HG03521 (cell line): Measurements from ENCODE around the gene UBE2L5.
A peak's percentile ranks its signal among the peaks of the same experiment; 100 is the strongest.
"Not testable (repeated sequence)": the region's sequence is repeated elsewhere in the genome, so short reads cannot be mapped to it uniquely, and the experiment has no call there.

Experiments used
- ATAC-seq: cut with Tn5 transposase; IDR thresholded peaks from one replicate; pipeline ENCODE4 v1.9.1; 2021; ENCODE audit warnings: mild to moderate bottlenecking, moderate library complexity; ENCODE audit not compliant: unreplicated experiment

Gene UBE2L5

DNA sequence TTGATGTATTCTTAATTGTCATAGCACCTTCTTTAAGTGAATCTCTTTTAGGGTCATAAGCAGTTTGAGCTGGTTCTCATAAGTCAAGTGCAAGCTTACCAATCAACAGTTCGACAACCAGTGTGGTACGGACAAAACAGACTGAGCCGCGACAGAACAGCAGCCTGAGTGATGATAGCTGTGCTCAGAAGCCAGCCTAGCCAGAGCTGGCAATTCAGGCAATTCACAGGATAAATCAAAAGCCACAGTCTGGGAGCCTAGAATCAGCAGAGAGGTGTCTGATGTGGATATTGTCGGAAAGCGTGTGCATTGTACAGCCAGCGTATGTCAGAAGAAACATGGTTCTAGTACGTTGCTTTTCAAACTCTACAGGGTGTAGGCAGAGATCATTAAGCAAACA, 14.9 kb downstream of the UBE2L5 start:
- ATAC-seq = no peak

GRCh38 chr13:30438286-30438685, 16.0 kb downstream of the UBE2L5 start:
- ATAC-seq = no peak

- no peak for ATAC-seq
Measured at GRCh38 chr13:30440910-30441703, 18.8 kb downstream of the UBE2L5 start.

DNA sequence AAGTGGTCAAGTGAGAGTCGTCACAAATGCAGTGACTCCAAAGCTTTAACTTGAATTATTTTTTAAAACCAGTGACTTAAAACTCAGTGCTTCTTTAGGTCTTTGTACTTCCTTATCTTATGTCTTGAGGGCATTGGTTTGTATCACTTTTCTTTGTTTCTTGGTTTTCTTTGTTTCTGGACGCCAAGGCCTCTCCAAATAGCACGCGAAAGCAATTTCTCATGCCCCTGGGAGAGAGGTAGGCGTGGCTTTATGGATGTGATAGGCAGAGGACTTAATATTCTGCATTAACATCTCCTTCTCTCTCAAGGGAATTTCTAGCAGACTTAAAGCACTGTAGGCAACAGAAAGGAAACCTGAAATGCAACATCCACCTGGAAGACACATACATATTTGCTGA, 20.6 kb downstream of the UBE2L5 start:
- ATAC-seq = no peak

DNA sequence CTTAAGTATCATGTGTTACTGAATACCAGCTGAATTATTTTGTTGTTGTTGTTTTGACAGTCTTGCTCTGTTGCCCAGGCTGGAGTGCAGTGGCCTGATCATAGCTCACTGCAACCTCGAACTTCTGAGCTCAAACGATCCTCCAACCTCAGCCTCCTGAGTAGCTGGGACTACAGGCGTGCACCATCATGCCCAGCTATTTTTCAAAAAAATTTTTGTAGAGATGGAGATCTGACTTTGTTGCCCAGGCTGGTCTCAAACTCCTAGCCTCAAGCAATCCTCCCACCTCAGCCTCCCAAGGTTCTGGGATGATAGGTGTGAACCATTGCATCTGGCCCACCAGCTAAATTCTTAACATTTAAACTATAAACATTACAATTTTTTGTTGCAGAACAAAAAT, 21.2 kb downstream of the UBE2L5 start:
- ATAC-seq = not testable (repeated sequence)

DNA sequence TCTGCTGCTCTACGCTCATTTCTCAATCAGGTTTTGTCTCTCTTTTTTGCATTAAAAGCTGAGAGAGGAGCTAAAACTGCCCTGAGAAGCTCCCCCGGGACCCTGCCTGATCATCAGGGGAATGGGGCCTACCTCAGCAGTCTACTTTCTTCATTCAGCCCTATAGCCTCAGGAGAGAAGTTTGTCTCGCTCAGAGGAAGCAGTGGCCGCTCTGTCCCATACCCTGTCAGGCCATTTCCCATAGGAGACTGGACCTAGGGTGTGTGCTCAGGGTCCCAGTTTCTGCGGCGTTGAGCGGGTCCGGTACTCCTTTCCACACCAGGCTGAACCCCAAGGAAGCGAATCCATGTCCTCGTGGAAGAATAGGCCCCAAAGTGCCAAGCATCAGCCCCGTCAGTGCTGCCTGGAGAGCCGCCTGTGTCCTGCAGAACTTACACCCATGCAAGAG, 21.7 kb downstream of the UBE2L5 start:
- peak; percentile 40 for ATAC-seq

- ATAC-seq = no peak
Measured at GRCh38 chr13:30446126-30446500, 23.8 kb downstream of the UBE2L5 start.

- no peak for ATAC-seq
Measured at GRCh38 chr13:30448441-30448840, 26.1 kb downstream of the UBE2L5 start.

DNA sequence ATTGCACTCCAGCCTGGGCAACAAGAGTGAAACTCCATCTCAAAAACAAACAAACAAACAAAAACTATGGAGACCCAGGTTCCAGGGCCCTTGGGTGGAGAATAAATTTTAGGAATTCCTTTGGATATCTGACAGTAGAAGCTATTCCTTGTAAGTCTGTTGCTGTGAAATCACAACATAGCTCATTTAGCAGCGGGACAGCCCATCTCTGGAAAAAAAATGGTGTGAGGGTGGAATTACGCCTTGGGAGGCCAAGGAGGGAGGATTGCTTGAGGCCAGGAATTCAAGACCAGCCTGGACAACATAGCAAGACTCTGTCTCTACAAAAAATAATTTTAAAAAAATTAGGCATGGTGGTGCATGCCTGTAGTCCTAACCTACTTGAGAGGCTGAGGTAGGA, 27.8 kb downstream of the UBE2L5 start:
- ATAC-seq = no peak

GRCh38 chr13:30451476-30451875, 29.2 kb downstream of the UBE2L5 start:
- not testable (repeated sequence) for ATAC-seq

DNA sequence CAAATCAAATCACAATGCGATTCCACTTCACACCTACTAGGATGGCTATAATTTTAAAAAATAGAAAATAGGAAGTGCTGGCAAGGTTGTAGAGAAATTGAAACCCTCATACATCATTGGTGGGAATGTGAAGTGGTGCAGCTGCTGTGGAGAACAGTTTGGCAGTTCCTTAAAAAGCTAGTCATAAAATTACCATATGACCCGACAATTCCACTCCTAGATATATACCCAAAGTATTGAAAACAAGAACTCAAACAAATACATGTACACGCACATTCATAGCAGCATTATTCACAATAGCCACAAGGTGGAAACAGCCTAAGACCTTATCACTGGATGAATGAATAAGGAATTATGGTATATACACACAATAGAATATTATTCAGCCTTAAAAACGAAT, 31.4 kb downstream of the UBE2L5 start:
- ATAC-seq = no peak

GRCh38 chr13:30454991-30455390, 32.7 kb downstream of the UBE2L5 start:
- no peak for ATAC-seq

DNA sequence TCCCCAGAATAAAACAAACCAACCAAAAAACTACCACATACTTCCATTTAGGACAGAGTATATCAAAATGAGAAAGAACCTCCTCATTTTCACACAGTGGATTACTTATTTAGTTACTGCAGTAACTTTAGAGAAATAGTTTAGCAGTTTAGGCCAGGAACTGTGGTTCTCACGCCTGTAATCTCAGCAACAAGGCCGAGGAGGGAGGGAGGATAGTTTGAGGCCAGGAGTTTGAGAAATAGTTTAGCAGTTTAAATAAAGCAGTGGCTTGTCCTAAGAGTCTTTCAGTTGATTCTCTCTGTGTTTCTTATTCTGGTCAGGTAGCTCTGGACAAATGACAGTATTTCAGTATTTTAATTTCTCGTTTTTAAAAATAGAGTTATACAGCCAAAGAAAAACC, 34.0 kb downstream of the UBE2L5 start:
- ATAC-seq = no peak

DNA sequence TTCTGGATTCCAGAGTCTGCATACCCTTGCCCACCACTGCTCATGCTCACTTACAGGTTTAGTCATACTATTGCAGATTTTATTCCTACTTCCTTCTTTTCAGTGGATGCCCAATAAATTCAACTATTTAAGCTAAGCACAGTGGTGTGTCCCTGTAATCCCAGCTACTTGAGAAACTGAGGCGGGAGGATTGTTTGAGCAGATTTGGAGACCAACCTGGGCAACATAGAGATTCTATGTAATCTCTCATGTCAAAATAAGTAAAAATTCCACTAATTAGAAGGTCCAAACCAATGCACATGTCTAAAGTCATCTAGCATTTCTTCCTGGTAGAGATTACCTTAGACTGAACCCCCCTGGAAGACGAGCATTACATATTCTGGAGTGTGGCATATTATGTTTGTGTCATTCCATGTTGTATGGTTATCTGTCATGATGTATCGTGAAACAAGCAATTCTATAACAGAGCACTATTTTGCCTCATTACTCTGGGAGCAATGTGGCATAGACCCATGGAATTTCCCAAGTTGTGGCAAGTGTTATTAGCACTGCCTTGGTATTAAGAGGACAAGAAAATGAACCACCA, 35.1 kb downstream of the UBE2L5 start:
- no peak for ATAC-seq

- ATAC-seq = not testable (repeated sequence)
Measured at GRCh38 chr13:30461279-30462066, 39.2 kb downstream of the UBE2L5 start.

- ATAC-seq = peak; percentile 28
Measured at GRCh38 chr13:30463787-30464495, 41.6 kb downstream of the UBE2L5 start.

GRCh38 chr13:30464496-30465342, 42.4 kb downstream of the UBE2L5 start:
- peak; percentile 30 for ATAC-seq

- ATAC-seq = no peak
Measured at GRCh38 chr13:30465343-30465592, 43.0 kb downstream of the UBE2L5 start.

- peak; percentile 76 for ATAC-seq
Measured at GRCh38 chr13:30465593-30466357, 43.5 kb downstream of the UBE2L5 start, which contains the start of gene HMGB1. Gene HMGB1, minus strand, starts transcription at chr13:30465936. Its CDS starts 2,256 bp downstream, at chr13:30463680.

DNA sequence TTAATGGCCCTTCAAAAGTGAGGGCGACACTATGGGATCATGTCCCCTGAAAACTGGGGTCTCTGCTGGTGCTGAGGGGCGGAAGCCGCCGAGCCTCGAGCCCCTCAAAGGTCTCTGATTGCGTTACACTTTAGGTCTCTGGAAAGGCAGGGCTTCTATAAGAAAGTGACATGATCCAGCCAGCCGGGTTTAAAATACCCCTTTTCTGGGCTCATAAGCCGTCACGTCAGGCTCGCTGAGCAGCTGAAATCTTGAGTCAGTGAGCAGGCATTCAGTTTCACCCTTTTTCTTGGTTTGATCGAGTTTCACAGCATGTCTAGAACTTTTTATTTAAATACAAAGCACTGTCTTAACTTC, 44.0 kb downstream of the UBE2L5 start:
- ATAC-seq = no peak
